Measurements from ENCODE around the gene HNRNPCL2.
"Not testable (repeated sequence)": the region's sequence is repeated elsewhere in the genome, so short reads cannot be mapped to it uniquely, and the experiment has no call there.

Gene HNRNPCL2

DNA sequence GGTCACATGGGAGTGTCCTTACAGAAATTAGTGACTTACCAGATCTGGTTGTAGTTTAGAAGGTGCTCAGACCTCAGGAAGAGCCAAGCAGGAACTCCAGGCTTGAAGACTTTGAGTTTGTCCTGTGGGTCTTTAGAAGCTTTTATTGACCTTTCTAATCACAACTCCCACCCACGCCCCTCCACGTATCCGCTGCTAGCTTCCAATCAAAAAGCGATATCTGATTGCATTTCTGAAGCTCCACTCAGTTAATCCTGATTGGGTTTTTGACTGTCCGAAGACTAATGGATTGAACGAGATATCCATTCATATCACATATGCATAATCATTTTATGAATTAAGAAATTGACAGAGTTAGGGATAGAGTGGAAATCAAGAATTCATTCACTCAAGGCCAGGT lies at the start of gene HNRNPCL2:
HNRNPCL2 (minus strand) TSS at position 101 of the 400 bp plus-strand sequence. CDS start 454 bp downstream, outside the sequence.
- DNase-seq (ENCODE audit: low read depth), result not testable (repeated sequence)

DNA sequence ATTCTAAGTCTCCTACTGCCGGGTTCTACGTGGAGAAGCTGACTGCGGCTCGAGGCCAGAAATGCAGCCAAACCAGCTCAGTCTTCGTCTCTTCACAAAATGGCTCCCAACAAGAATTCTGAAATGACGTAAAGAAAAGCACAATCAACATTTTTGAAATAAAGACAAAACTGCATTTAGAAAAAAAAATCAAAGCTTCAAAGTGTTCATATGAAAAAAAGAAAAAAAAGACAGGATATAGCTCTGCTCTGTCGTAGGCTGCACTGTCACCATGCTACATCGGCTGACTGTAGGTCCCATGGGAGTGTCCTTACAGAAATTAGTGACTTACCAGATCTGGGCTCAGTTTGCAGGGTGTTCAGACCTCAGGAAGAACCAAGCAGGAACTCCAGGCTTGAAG lies 48.9 kb upstream of the HNRNPCL2 start, which contains the start of gene HNRNPCL4:
HNRNPCL4 (minus strand) TSS at position 101 of the 400 bp plus-strand sequence. CDS start 164 bp downstream, outside the sequence.
- DNase-seq (ENCODE audit: low read depth), result not testable (repeated sequence)

DNA sequence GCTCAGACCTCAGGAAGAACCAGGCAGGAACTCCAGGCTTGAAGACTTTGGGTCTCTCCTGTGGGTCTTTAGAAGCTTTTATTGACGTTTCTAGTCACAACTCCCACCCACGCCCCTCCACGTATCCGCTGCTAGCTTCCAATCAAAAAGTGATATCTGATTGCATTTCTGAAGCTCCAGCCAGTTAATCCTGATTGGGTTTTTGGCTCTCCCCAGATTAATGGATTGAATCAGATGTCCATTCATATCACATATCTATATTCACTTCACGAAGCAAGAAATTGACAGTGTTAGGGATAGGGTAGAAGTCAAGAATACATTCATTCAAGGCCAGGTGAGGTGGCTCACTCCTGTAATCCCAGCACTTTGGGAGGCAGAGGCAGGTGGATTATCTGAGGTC lies 39.3 kb upstream of the HNRNPCL2 start, which contains the start of gene PRAMEF26:
PRAMEF26 (minus strand) TSS at position 101 of the 400 bp plus-strand sequence. CDS start 2,914 bp downstream, outside the sequence.
- DNase-seq (ENCODE audit: low read depth), result not testable (repeated sequence)

DNA sequence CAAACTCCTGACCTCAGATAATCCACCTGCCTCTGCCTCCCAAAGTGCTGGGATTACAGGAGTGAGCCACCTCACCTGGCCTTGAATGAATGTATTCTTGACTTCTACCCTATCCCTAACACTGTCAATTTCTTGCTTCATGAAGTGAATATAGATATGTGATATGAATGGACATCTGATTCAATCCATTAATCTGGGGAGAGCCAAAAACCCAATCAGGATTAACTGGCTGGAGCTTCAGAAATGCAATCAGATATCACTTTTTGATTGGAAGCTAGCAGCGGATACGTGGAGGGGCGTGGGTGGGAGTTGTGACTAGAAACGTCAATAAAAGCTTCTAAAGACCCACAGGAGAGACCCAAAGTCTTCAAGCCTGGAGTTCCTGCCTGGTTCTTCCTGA lies 46.2 kb downstream of the HNRNPCL2 start, which contains the start of gene PRAMEF25:
PRAMEF25 (plus strand) TSS at position 301 of the 400 bp plus-strand sequence. CDS start 2,920 bp downstream, outside the sequence.
- not testable (repeated sequence) for DNase-seq (ENCODE audit: low read depth)

Measured in EH (cell line).